ENCODE measurements around the gene UGT1A8. TPM values are rescaled to one million over a fixed set of nuclear protein-coding genes. Genes with fewer than 3 reads are reported as not detected.
"Not testable (repeated sequence)": the region's sequence is repeated elsewhere in the genome, so short reads cannot be mapped to it uniquely, and the experiment has no call there.

The UGT1A8 gene
- total and polyA plus RNA-seq, 12 donors = 0.05 TPM; not detected in 11

DNA sequence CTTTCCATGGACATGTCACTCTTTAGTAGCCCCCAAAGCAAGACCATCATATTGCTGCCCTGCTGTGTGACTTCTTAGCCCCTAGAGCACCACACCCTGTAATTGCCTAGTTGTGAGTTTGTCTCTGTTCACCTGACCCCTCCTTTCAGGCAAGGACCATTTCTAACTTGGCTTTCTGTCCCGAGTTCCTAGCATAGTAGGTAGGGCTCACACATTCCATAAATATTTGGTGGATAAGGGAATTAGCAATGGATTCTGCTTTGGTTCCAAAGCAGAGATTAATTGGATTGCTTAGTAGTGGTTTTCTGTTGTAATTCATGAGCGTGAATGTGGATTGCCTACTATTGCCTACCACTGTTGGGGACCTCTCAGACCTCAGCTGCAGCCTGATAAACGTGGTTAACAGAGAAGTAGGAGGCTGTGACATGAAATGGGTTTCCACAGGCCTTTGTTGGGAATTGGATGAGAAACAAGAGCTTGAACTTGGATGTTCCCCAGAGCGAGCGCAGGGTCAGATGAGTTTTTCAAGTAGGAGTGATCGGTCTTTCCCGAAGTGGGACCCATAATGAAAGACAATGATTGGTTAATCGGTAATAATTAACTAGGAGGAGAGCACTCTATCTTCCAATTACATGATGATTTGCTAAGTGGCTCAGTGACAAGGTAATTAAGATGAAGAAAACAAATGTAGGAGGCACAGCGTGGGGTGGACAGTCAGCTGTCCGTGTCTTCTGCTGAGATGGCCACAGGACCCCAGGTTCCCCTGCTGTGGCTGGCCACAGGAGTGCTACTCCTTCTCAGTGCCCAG lies 129.2 kb downstream of the UGT1A8 start:
- TF ChIP-seq POLR2A (IDR thresholded peaks at IDR 0.05) = no peak
- TF ChIP-seq, protein P1, sequence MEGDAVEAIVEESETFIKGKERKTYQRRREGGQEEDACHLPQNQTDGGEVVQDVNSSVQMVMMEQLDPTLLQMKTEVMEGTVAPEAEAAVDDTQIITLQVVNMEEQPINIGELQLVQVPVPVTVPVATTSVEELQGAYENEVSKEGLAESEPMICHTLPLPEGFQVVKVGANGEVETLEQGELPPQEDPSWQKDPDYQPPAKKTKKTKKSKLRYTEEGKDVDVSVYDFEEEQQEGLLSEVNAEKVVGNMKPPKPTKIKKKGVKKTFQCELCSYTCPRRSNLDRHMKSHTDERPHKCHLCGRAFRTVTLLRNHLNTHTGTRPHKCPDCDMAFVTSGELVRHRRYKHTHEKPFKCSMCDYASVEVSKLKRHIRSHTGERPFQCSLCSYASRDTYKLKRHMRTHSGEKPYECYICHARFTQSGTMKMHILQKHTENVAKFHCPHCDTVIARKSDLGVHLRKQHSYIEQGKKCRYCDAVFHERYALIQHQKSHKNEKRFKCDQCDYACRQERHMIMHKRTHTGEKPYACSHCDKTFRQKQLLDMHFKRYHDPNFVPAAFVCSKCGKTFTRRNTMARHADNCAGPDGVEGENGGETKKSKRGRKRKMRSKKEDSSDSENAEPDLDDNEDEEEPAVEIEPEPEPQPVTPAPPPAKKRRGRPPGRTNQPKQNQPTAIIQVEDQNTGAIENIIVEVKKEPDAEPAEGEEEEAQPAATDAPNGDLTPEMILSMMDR (IDR thresholded peaks at IDR 0.05) = no peak
- H3K27me3 ChIP-seq = no peaks in the 10 kb centered on the region
- H3K36me3 ChIP-seq (replicated peaks in 1 of 2) = no peaks in the 10 kb centered on the region
- 67 to 78% (median 72%) methylated on average over 9 to 10 of the region's 10 CpGs for WGBS, 4 donors
- no peak for DNase-seq
- H3K4me1 ChIP-seq (replicated peaks in 1 of 2) = no peaks in the 10 kb centered on the region
- H3K27ac ChIP-seq = no peak overlapping the region
- no peak overlapping the region for H3K4me3 ChIP-seq
- H3K9me3 ChIP-seq (replicated peaks in 1 of 3) = no peaks in the 10 kb centered on the region
- intact Hi-C loops (cut with DNase I) = no loop called here

DNA sequence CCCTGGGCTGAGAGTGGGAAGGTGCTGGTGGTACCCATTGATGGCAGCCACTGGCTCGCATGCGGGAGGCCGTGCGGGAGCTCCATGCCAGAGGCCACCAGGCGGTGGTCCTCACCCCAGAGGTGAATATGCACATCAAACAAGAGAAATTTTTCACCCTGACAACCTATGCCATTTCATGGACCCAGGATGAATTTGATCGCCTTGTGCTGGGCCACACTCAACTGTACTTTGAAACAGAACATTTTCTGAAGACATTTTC lies 129.8 kb downstream of the UGT1A8 start:
- H3K9me3 ChIP-seq (replicated peaks in 1 of 3) = no peaks in the 10 kb centered on the region
- no peaks in the 10 kb centered on the region for H3K4me1 ChIP-seq (replicated peaks in 1 of 2)
- no peak for DNase-seq
- WGBS, 4 donors = 91 to 93% (median 92%) methylated on average over 6 of the region's 6 CpGs
- intact Hi-C loops (cut with DNase I) = no loop called here
- H3K4me3 ChIP-seq = no peak overlapping the region
- H3K27ac ChIP-seq = no peak overlapping the region
- no peaks in the 10 kb centered on the region for H3K36me3 ChIP-seq (replicated peaks in 1 of 2)
- no peaks in the 10 kb centered on the region for H3K27me3 ChIP-seq
- no peak for TF ChIP-seq POLR2A (IDR thresholded peaks at IDR 0.05)
- TF ChIP-seq, protein P1 (IDR thresholded peaks at IDR 0.05) = no peak

DNA sequence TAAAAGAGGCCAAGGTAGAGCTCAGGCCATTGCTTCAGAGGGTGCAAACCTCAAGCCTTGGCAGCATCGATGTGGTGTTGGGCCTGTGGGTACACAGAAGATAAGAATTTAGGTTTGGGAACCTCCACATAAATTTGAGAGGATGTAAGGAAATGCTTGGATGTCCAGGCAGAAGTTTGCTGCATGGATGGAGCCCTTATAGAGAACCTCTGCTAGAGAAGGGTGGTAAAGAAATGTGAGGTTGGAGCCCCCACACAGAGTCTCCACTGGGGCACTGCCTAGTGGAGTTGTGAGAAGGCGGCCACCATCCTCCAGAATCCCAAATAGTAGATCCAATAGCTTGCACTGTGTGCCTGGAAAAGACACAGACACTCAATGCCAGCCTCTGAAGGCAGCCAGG lies 133.3 kb downstream of the UGT1A8 start:
- WGBS, 4 donors = 48 to 82% (median 73%) methylated on average over 2 of the region's 2 CpGs
- H3K4me1 ChIP-seq (replicated peaks in 1 of 2); DNase-seq; H3K9me3 ChIP-seq (replicated peaks in 1 of 3); H3K4me3 ChIP-seq; intact Hi-C loops (cut with DNase I); H3K36me3 ChIP-seq (replicated peaks in 1 of 2); H3K27me3 ChIP-seq; H3K27ac ChIP-seq: not testable (repeated sequence)

DNA sequence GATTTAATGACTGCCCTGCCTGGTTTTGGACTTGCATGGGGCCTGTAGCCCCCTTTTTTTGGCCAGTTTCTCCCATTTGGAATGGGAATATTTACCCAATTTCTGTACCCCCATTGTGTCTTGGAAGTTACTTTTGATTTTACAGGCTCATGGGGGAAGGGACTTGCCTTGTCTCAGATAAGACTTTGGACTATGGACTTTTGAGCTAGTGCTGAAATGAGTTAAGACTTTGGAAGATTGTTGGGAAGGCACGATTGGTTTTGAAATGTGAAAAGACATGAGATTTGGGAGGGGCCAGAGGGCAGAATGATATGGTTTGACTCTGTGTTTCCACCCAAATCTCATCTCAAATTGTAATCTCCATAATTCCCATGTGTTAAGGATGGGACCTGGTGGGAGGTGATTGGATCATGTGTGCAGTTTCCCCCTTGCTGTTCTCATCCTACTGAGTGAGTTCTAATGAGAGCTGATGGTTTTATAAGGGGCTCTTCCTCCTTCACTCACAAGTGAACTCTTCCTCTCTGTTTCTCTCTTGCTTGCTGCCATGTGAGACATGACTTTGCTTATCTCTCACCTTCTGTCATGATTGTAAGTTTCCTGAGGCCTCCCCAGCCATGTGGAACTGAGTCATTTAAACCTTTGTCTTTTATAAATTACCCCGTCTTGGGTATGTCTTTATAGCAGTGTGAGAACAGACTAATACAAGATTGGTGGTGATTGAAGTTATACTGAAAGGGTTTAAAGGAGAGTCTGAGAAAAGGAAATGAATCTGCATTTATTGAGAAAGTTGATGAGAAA lies 134.0 kb downstream of the UGT1A8 start:
- H3K9me3 ChIP-seq (replicated peaks in 1 of 3); H3K4me1 ChIP-seq (replicated peaks in 1 of 2); intact Hi-C loops (cut with DNase I); DNase-seq; H3K4me3 ChIP-seq; H3K27ac ChIP-seq; H3K27me3 ChIP-seq; H3K36me3 ChIP-seq (replicated peaks in 1 of 2): not testable (repeated sequence)
- 56 to 70% (median 62%) methylated on average over 2 of the region's 2 CpGs for WGBS, 4 donors

DNA sequence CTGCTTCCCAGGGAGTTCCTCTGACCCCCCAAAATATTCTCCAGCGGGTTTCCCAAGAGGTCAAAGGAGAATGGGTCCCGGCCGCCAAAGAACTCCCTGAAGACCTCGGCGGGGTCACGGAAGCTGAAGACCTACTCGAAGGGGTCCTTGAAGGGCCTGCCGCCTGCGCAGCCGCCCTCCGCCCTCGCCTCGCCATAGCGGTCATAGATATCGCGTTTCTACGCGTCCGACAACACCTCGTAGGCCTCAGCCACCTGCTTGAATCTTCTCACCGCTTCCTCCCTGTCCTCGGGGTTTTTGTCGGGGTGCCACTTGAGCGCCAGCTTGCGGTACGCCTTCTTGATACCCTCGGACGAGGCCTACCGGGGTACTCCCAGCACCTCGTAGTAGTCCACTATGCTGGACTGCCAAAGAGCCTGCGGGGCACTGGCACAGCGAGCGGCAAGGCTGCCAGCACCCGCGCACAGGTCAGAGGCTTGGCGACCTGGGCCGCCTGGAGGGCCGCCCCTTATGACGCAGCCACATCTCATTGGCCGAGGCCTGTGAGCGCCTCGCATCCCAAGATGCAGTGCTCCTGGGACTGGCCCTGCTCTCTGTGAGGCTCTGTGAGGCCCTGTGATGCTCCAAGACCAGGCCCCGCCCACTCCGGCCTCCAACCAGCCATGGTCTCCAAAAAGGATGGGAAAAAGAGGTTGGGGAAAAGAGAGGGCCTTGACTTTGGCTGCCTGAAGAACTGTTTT lies 137.6 kb downstream of the UGT1A8 start:
- intact Hi-C loops (cut with DNase I) = no loop called here
- 87 to 97% (median 93%) methylated on average over 24 to 43 of the region's 44 CpGs for WGBS, 4 donors
- no peak for DNase-seq

More for the DNA sequence above, 137.6 kb downstream of the UGT1A8 start:
- H3K4me3 ChIP-seq = no peak overlapping the region
- no peaks in the 10 kb centered on the region for H3K9me3 ChIP-seq (replicated peaks in 1 of 3)
- no peaks in the 10 kb centered on the region for H3K27me3 ChIP-seq
- no peaks in the 10 kb centered on the region for H3K4me1 ChIP-seq (replicated peaks in 1 of 2)
- H3K36me3 ChIP-seq (replicated peaks in 1 of 2) = no peaks in the 10 kb centered on the region
- TF ChIP-seq, protein P1 (IDR thresholded peaks at IDR 0.05) = no peak
- TF ChIP-seq POLR2A (IDR thresholded peaks at IDR 0.05) = no peak
- no peak overlapping the region for H3K27ac ChIP-seq

All from adrenal gland (tissue), 12 donors.